ENCODE results near the gene ZNF718. TPM values are rescaled to one million over a fixed set of nuclear protein-coding genes. Genes with fewer than 3 reads are reported as not detected.

Gene ZNF718
- total and polyA plus RNA-seq, 2 of the 8 experiments (the other 6 are each of a cell fraction or from before 2014, with no cell fraction given) = 3.3 to 19.5 TPM

- ChIA-PET POLR2A (ENCODE audit: partially characterized antibody) (no interaction called here), CTCF (ENCODE audit: partially characterized antibody) (no interaction called here)
- Histone ChIP-seq H3K56ac (replicated peaks; ENCODE audit: insufficient read length, low read depth, low read length) (no peak overlapping the region), H2BK15ac (ENCODE audit: low read length) (no peak overlapping the region), H3K27me3 (replicated peaks in 1 of 4; ENCODE audit: control insufficient read depth in 3 of 4, extremely low read depth in 1 of 4, insufficient read depth in 3 of 4, low read length in 3 of 4) (peaks cover 8 to 17% (median 14%) of the 10 kb centered on the region in 4 experiments; a peak in 6 of 7 replicates), H3K36me3 (ENCODE audit: control insufficient read depth in 2 of 4, insufficient read depth in 4 of 4, low read length in 3 of 4) (no peaks in the 10 kb centered on the region), H3K9me3 (ENCODE audit: insufficient read depth in 2 of 2, low read depth in 1 of 2, low read length in 1 of 2) (no peaks in the 10 kb centered on the region; a peak in 1 of 4 replicates), H3K18ac (ENCODE audit: extremely low read depth, low read length) (no peak overlapping the region), H2AK5ac (ENCODE audit: low read depth, low read length) (no peak overlapping the region), H3K79me2 (ENCODE audit: control insufficient read depth in 1 of 2, insufficient read depth in 2 of 2, low read length in 2 of 2) (no peaks in the 10 kb centered on the region), H3K27ac (ENCODE audit: low read depth, low read length) (no peak overlapping the region), H3K79me1 (ENCODE audit: low read depth, low read length) (no peaks in the 10 kb centered on the region), H4K20me1 (replicated peaks in 1 of 2; ENCODE audit: control insufficient read depth in 1 of 2, insufficient read depth in 2 of 2, low read length in 2 of 2) (no peaks in the 10 kb centered on the region), H3K4me2 (ENCODE audit: insufficient read depth in 1 of 2, low read depth in 2 of 2, low read length in 2 of 2) (no peak overlapping the region), H2BK20ac (ENCODE audit: low read length) (no peak overlapping the region), H4K5ac (ENCODE audit: insufficient read length, low read depth, low read length) (no peak overlapping the region), H2AFZ (ENCODE audit: low read length) (no peak overlapping the region), H2BK120ac (replicated peaks; ENCODE audit: low read depth, low read length) (no peak overlapping the region), H3K14ac (ENCODE audit: insufficient read length) (no peak overlapping the region), H3K4ac (replicated peaks; ENCODE audit: insufficient read length, low read depth, low read length) (no peak overlapping the region), H3K23me2 (ENCODE audit: low read depth, low read length) (no peaks in the 10 kb centered on the region), H2BK12ac (ENCODE audit: low read depth, low read length) (no peak overlapping the region), H2BK5ac (ENCODE audit: low read depth, low read length) (no peak overlapping the region), H3K4me1 (replicated peaks in 1 of 4; ENCODE audit: control insufficient read depth in 3 of 4, insufficient read depth in 4 of 4, low read length in 3 of 4) (no peaks in the 10 kb centered on the region), H4K8ac (ENCODE audit: extremely low read depth, insufficient read depth, low read length) (no peak overlapping the region), H4K91ac (replicated peaks; ENCODE audit: insufficient read length, low read length) (no peak overlapping the region), H3K4me3 (ENCODE audit: extremely low read depth in 1 of 4, insufficient read depth in 2 of 4, low read depth in 3 of 4, low read length in 4 of 4) (no peak overlapping the region), H3K9ac (replicated peaks in 1 of 4; ENCODE audit: extremely low read depth in 1 of 4, low read depth in 3 of 4, low read length in 3 of 4) (no peak overlapping the region), H3K23ac (ENCODE audit: insufficient read length) (no peak overlapping the region)
- TF ChIP-seq RAD21 (IDR thresholded peaks at IDR 0.05 in 1 of 2, conservative IDR thresholded peaks at IDR 0.05 in 1 of 2; ENCODE audit: low read depth in 2 of 2, low read length in 2 of 2) (no peak), SP2 (IDR thresholded peaks at IDR 0.05; ENCODE audit: low read length) (no peak), BCL11A (IDR thresholded peaks at IDR 0.05; ENCODE audit: low read depth in 2 of 2, low read length in 2 of 2) (no peak), MAX (IDR thresholded peaks at IDR 0.05) (no peak), SRF (IDR thresholded peaks at IDR 0.05; ENCODE audit: low read depth, low read length) (no peak), POLR2A (IDR thresholded peaks at IDR 0.05; ENCODE audit: control extremely low read depth in 1 of 2, low read depth in 2 of 2, low read length in 2 of 2) (no peak), HDAC6 (IDR thresholded peaks at IDR 0.05; ENCODE audit: low read depth, low read length) (no peak), EP300 (IDR thresholded peaks at IDR 0.05; ENCODE audit: borderline replicate concordance in 1 of 2, low read depth in 2 of 2, low read length in 2 of 2) (no peak), MAFK (IDR thresholded peaks at IDR 0.05; ENCODE audit: low read depth, low read length) (no peak), ATF3 (IDR thresholded peaks at IDR 0.05; ENCODE audit: insufficient read depth, low read depth, low read length) (no peak), CHD2 (IDR thresholded peaks at IDR 0.05; ENCODE audit: low read length) (no peak), SP1 (IDR thresholded peaks at IDR 0.05; ENCODE audit: low read depth, low read length) (no peak)
- FAIRE-seq (no peak), DNase-seq (ENCODE audit: low read depth in 1 of 2, low spot score in 2 of 2) (no peak)
These were observed 10.2 kb upstream of the ZNF718 start for GRCh38 chr4:114149-114548.
